IMR-90 (cell line): Measurements from ENCODE around the gene RASSF8. TPM values are rescaled to one million over a fixed set of nuclear protein-coding genes. Genes with fewer than 3 reads are reported as not detected.

Experiments used
- ATAC-seq: fragments of 200-7000 bp; cut with Tn5 transposase; 2 replicates; pipeline ENCODE4 v1.9.1; 2020; ENCODE audit warnings: low read depth, mild to moderate bottlenecking, moderate library complexity
- BruUV-seq: library from RNA; stranded (reverse); fragments of 400-500 nt; replicated peaks from 2 replicates; lab custom pipeline; 2021; lab: Mats Ljungman, UMichigan
- CTCF ChIA-PET: fragments of 300-600 bp; formaldehyde crosslinking; extraction: SDS; loops from one replicate; lab custom pipeline; 2021; ENCODE audit warnings: antibody characterized with exemption; lab: Yijun Ruan, JAX
- POLR2A ChIA-PET: fragments of 300-600 bp; sonication (Branson Sonifier 250); formaldehyde crosslinking; loops from one replicate; lab custom pipeline; 2022; ENCODE audit warnings: antibody characterized with exemption; ENCODE audit not compliant: unreplicated experiment; lab: Charles Lee
- DNase-seq: peaks from one replicate; pipeline ENCODE4 v3.0.0; 2013
- H2AFZ ChIP-seq: replicated peaks from 2 replicates; pipeline ENCODE3; 2013; ENCODE audit warnings: low read length, mild to moderate bottlenecking; ENCODE audit not compliant: poor library complexity
- H2AK5ac ChIP-seq: 2 replicates; pipeline ENCODE4 v1.6.1; 2013; ENCODE audit warnings: low read depth, low read length, inconsistent platforms
- H2AK9ac ChIP-seq: replicated peaks from 2 replicates; pipeline ENCODE3; 2013; ENCODE audit warnings: mild to moderate bottlenecking, low read depth, low read length, moderate library complexity; ENCODE audit not compliant: poor library complexity
- H2BK120ac ChIP-seq: 2 replicates; pipeline ENCODE4 v1.6.1; 2013; ENCODE audit warnings: low read depth, low read length, inconsistent platforms
- H2BK15ac ChIP-seq: 3 replicates; pipeline ENCODE4 v1.6.1; 2013; ENCODE audit warnings: low read depth, low read length, inconsistent platforms
- H2BK20ac ChIP-seq: 2 replicates; pipeline ENCODE4 v1.6.1; 2013; ENCODE audit warnings: low read depth, mild to moderate bottlenecking, inconsistent platforms, low read length, moderate library complexity
- H2BK5ac ChIP-seq: 2 replicates; pipeline ENCODE4 v1.6.1; 2013; ENCODE audit warnings: mild to moderate bottlenecking, low read depth, low read length, inconsistent platforms; ENCODE audit not compliant: poor library complexity, severe bottlenecking
- H3K14ac ChIP-seq: replicated peaks from 2 replicates; pipeline ENCODE4 v1.6.1; 2013; ENCODE audit warnings: low read depth, low read length, inconsistent platforms
- H3K18ac ChIP-seq: 2 replicates; pipeline ENCODE4 v1.6.1; 2013; ENCODE audit warnings: low read depth, low read length, control low read depth
- H3K23ac ChIP-seq: 2 replicates; pipeline ENCODE4 v1.6.1; 2013; ENCODE audit warnings: low read depth, low read length, inconsistent platforms
- H3K27ac ChIP-seq: 2 replicates; pipeline ENCODE4 v1.5.1; 2013; ENCODE audit warnings: mild to moderate bottlenecking, control low read depth, low read length; ENCODE audit not compliant: insufficient read depth
- H3K27me3 ChIP-seq: 2 replicates; pipeline ENCODE4 v1.6.1; 2013; ENCODE audit warnings: low read length; ENCODE audit not compliant: control insufficient read depth, insufficient read depth
- H3K36me3 ChIP-seq: 2 replicates; pipeline ENCODE4 v1.6.1; 2013; ENCODE audit warnings: low read length, mixed read lengths; ENCODE audit not compliant: control insufficient read depth, insufficient read depth
- H3K4ac ChIP-seq: 2 replicates; pipeline ENCODE4 v1.6.1; 2013; ENCODE audit warnings: low read depth, low read length, inconsistent platforms
- H3K4me1 ChIP-seq: 2 replicates; pipeline ENCODE4 v1.6.1; 2013; ENCODE audit warnings: low read length, mixed read lengths; ENCODE audit not compliant: control insufficient read depth, insufficient read depth
- H3K4me2 ChIP-seq: 2 replicates; pipeline ENCODE4 v1.6.1; 2013; ENCODE audit warnings: low read depth, mild to moderate bottlenecking, control low read depth, low read length, moderate library complexity
- H3K4me3 ChIP-seq: 2 replicates; pipeline ENCODE4 v1.5.1; 2013; ENCODE audit warnings: low read depth, mild to moderate bottlenecking, control low read depth, low read length, moderate library complexity; ENCODE audit not compliant: insufficient read depth
- H3K56ac ChIP-seq: 2 replicates; pipeline ENCODE4 v1.6.1; 2013; ENCODE audit warnings: low read length, inconsistent platforms; ENCODE audit not compliant: insufficient read depth; ENCODE audit errors: extremely low read depth
- H3K79me1 ChIP-seq, 2 experiments: 2 replicates each; pipeline ENCODE4 v1.6.1; 2013; ENCODE audit warnings: low read length in 2 of 2, inconsistent platforms in 1 of 2, low read depth in 1 of 2
- H3K9ac ChIP-seq: 2 replicates; pipeline ENCODE4 v1.6.1; 2013; ENCODE audit warnings: low read depth, low read length, control low read depth
- H3K9me1 ChIP-seq: 2 replicates; pipeline ENCODE4 v1.6.1; 2013; ENCODE audit warnings: low read length, inconsistent platforms; ENCODE audit not compliant: insufficient read depth
- H3K9me3 ChIP-seq: 2 replicates; pipeline ENCODE4 v1.6.1; 2013; ENCODE audit warnings: low read length; ENCODE audit not compliant: control insufficient read depth, insufficient read depth
- H4K20me1 ChIP-seq: 2 replicates; pipeline ENCODE4 v1.6.1; 2013; ENCODE audit warnings: low read length, inconsistent platforms; ENCODE audit not compliant: insufficient read depth
- H4K5ac ChIP-seq: 2 replicates; pipeline ENCODE4 v1.6.1; 2013; ENCODE audit warnings: mild to moderate bottlenecking, low read depth, low read length, control low read depth
- H4K8ac ChIP-seq, 2 experiments: 2 replicates each; pipeline ENCODE4 v1.6.1; 2013; ENCODE audit warnings: low read depth in 2 of 2, low read length in 2 of 2, control low read depth in 1 of 2, inconsistent platforms in 1 of 2
- H4K91ac ChIP-seq: 2 replicates; pipeline ENCODE4 v1.6.1; 2013; ENCODE audit warnings: low read depth, low read length, inconsistent platforms; ENCODE audit not compliant: insufficient read depth
- BHLHE40 ChIP-seq: fragments of 150-350 bp; IDR thresholded peaks from 2 replicates; pipeline ENCODE4 v1.6.1; 2016; ENCODE audit warnings: mild to moderate bottlenecking, low read depth, low read length
- CEBPB ChIP-seq: IDR thresholded peaks from 2 replicates; pipeline ENCODE4 v1.6.1; 2012; ENCODE audit warnings: low read depth, low read length, improper control_type of control experiment
- FOS ChIP-seq: fragments of 150-350 bp; IDR thresholded peaks from 2 replicates; pipeline ENCODE4 v1.6.1; 2016; ENCODE audit warnings: low read depth, low read length
- MXI1 ChIP-seq: IDR thresholded peaks from 2 replicates; pipeline ENCODE4 v1.6.1; 2012; ENCODE audit warnings: low read depth, mild to moderate bottlenecking, low read length, moderate library complexity, borderline replicate concordance
- USF2 ChIP-seq: fragments of 150-350 bp; IDR thresholded peaks from 2 replicates; pipeline ENCODE4 v1.6.1; 2017; ENCODE audit warnings: mild to moderate bottlenecking, antibody characterized with exemption, low read length, low read depth
- WGBS, 2 experiments: methylation state at CpG; one replicate each; pipeline versions ENCODE4 v1.1.5 to v1.1.7; 2013; ENCODE audit warnings: missing lambda C conversion rate in 2 of 2; ENCODE audit not compliant: insufficient read length in 1 of 2; ENCODE audit errors: extremely low coverage in 2 of 2; 5-methylcytosine and 5-hydroxymethylcytosine counted together
- dilution Hi-C: fragments of 300-500 bp; cut with HindIII; formaldehyde crosslinking; loops from one replicate; pipeline ENCODE4 v1.14.3; 2018; ENCODE audit warnings: low sequenced_read_pairs; ENCODE audit not compliant: unreplicated experiment
- in situ Hi-C: fragments of 300-500 bp; cut with MboI; formaldehyde crosslinking; loops from 3 replicates; pipeline ENCODE4 v1.14.3; 2019; ENCODE audit warnings: low sequenced_read_pairs, inconsistent platforms, mixed read lengths
- intact Hi-C: fragments of 100-400 bp; cut with micrococcal nuclease; formaldehyde crosslinking; loops from 2 replicates; pipeline ENCODE4 v1.10.0; 2022
- polyA plus RNA-seq, 3 experiments: library from polyadenylated mRNA; depleted of rRNA; stranded (reverse); fragments of >200 nt; gene quantifications; 2 replicates each; pipeline ENCODE4 v1.2.3, GENCODE V29; 2012; ENCODE audit warnings: low replicate concordance in 1 of 3
- total RNA-seq: library from RNA; depleted of rRNA; stranded (reverse); fragments of >200 nt; gene quantifications from 2 replicates; pipeline ENCODE4 v1.2.3, GENCODE V29; 2012

The RASSF8 gene
- total and polyA plus RNA-seq, 2 of the 4 experiments (the other 2 are of a cell fraction), result 10.8 to 50.5 TPM

- Histone ChIP-seq H3K18ac (no peak overlapping the region), H4K5ac (no peak overlapping the region), H2BK5ac (no peak overlapping the region), H3K4me1 (no peaks in the 10 kb centered on the region), H4K20me1 (no peaks in the 10 kb centered on the region), H3K23ac (0 out of 2 replicates have a peak overlapping the region, but pooled peaks have one; percentile 18), H3K14ac (no peak overlapping the region), H3K4ac (no peak overlapping the region), H3K79me1 (no peaks in the 10 kb centered on the region), H2BK15ac (no peak overlapping the region), H3K4me2 (no peak overlapping the region), H2BK20ac (no peak overlapping the region), H2AK9ac (no peak overlapping the region), H2AFZ (no peak overlapping the region), H3K27me3 (peaks cover 6% of the 10 kb centered on the region), H3K9me1 (no peaks in the 10 kb centered on the region), H3K9me3 (no peaks in the 10 kb centered on the region), H3K4me3 (no peak overlapping the region), H3K36me3 (no peaks in the 10 kb centered on the region), H4K8ac (no peak overlapping the region), H3K9ac (no peak overlapping the region), H2AK5ac (no peak overlapping the region), H3K56ac (no peak overlapping the region), H2BK120ac (no peak overlapping the region), H4K91ac (no peak overlapping the region), H3K27ac (no peak overlapping the region)
- TF ChIP-seq MXI1 (no peak), BHLHE40 (no peak), CEBPB (no peak), FOS (no peak), USF2 (no peak)
- no CpG with 5 or more reads among the region's 4 CpGs for WGBS, 2 experiments
- CTCF ChIA-PET, result interaction anchor here (0.6 to 3.0 kb wide), 4 partner anchors 11 to 531 kb away, joined by 3 to 12 read pairs (median 5); no protein-coding TSS in a partner anchor
- in situ Hi-C loops (loop anchor here (10.0 kb wide), 1 partner anchor 534 kb away; no protein-coding TSS in a partner anchor), intact Hi-C loops (loop anchor here (1.0 to 5.0 kb wide), 2 partner anchors 107 to 154 kb away; no protein-coding TSS in a partner anchor), dilution Hi-C loops (no loop called here)
- no TSS peak for BruUV-seq
- DNase-seq, result no peak
- POLR2A ChIA-PET, result no interaction called here
- no peak for ATAC-seq
Observed at GRCh38 chr12:26120561-26121274, 162.2 kb downstream of the RASSF8 start.
